Karpas-422 (cell line): ENCODE measurements around the gene CAPN14. TPM values are rescaled to one million over a fixed set of nuclear protein-coding genes. Genes with fewer than 3 reads are reported as not detected.

Experiments
- DNase-seq: peaks from one replicate; pipeline ENCODE4 v3.0.0-alpha.2; 2015
- H2AFZ ChIP-seq: fragments of 200-600 bp; sonication (generic); 2 replicates; pipeline ENCODE4 v1.6.1; 2014; ENCODE audit warnings: antibody characterized with exemption, low read length, mixed read lengths
- H3K27ac ChIP-seq: fragments of 200-600 bp; sonication (generic); 2 replicates; pipeline ENCODE4 v1.5.1; 2014; ENCODE audit warnings: mild to moderate bottlenecking, low read length, moderate library complexity
- H3K27me3 ChIP-seq: fragments of 200-600 bp; sonication (generic); 2 replicates; pipeline ENCODE4 v1.6.1; 2014; ENCODE audit warnings: low read length, mixed read lengths
- H3K36me3 ChIP-seq: fragments of 200-600 bp; sonication (generic); 2 replicates; pipeline ENCODE4 v1.6.1; 2014; ENCODE audit warnings: low read length, mixed read lengths; ENCODE audit not compliant: insufficient read depth
- H3K4me1 ChIP-seq: fragments of 200-600 bp; sonication (generic); 2 replicates; pipeline ENCODE4 v1.6.1; 2014; ENCODE audit warnings: mild to moderate bottlenecking, low read length, mixed read lengths
- H3K4me2 ChIP-seq: fragments of 200-600 bp; sonication (generic); 2 replicates; pipeline ENCODE4 v1.6.1; 2014; ENCODE audit warnings: low read length, low read depth, mild to moderate bottlenecking; ENCODE audit not compliant: poor library complexity, severe bottlenecking
- H3K4me3 ChIP-seq: fragments of 200-600 bp; sonication (generic); 2 replicates; pipeline ENCODE4 v1.5.1; 2014; ENCODE audit warnings: mild to moderate bottlenecking, antibody characterized with exemption, low read length, mixed read lengths
- H3K79me2 ChIP-seq: fragments of 200-600 bp; sonication (generic); 2 replicates; pipeline ENCODE4 v1.6.1; 2014; ENCODE audit warnings: mild to moderate bottlenecking, low read length, mixed read lengths
- H3K9ac ChIP-seq: fragments of 200-600 bp; sonication (generic); 2 replicates; pipeline ENCODE4 v1.6.0; 2014; ENCODE audit warnings: low read length
- H3K9me2 ChIP-seq: fragments of 200-600 bp; sonication (generic), shearing (Covaris generic); replicated peaks from 2 replicates; pipeline ENCODE4 v1.6.0; 2014; ENCODE audit warnings: mild to moderate bottlenecking, low read length, moderate library complexity; ENCODE audit not compliant: insufficient read depth
- H3K9me3 ChIP-seq: fragments of 300-700, 200-600 bp; sonication (generic); 2 replicates; pipeline ENCODE4 v1.6.1; 2014; ENCODE audit warnings: low read length, mixed read lengths
- H4K20me1 ChIP-seq: fragments of 200-600 bp; sonication (generic); 2 replicates; pipeline ENCODE4 v1.6.1; 2014; ENCODE audit warnings: mild to moderate bottlenecking, antibody characterized with exemption, low read length, low read depth; ENCODE audit not compliant: insufficient read depth
- total RNA-seq: library from RNA; depleted of rRNA; stranded (reverse); fragments of >200 nt; shearing (Covaris generic); gene quantifications from 2 replicates; pipeline ENCODE4 v1.2.3, GENCODE V29; 2014; ENCODE audit warnings: low replicate concordance

The CAPN14 gene
- total RNA-seq, 1 experiment from 2014 or later = 2.0 TPM

- H3K36me3 ChIP-seq = no peaks in the 10 kb centered on the region
- peak overlapping the region; percentile 42 for H3K4me2 ChIP-seq
- no peak for DNase-seq
- no peaks in the 10 kb centered on the region for H3K27me3 ChIP-seq
- peak overlapping the region; percentile 34; the same call in 1 of the 2 replicates for H3K9ac ChIP-seq
- H2AFZ ChIP-seq = 0 out of 2 replicates have a peak overlapping the region, but pooled peaks have one; percentile 2
- H3K4me1 ChIP-seq = peaks cover 65% of the 10 kb centered on the region
- H3K79me2 ChIP-seq = no peaks in the 10 kb centered on the region
- H3K9me2 ChIP-seq = no peaks in the 10 kb centered on the region
- H3K4me3 ChIP-seq = no peak overlapping the region
- peak overlapping the region; percentile 57 for H3K27ac ChIP-seq
- no peaks in the 10 kb centered on the region for H3K9me3 ChIP-seq
- no peaks in the 10 kb centered on the region for H4K20me1 ChIP-seq
Observed at GRCh38 chr2:31213601-31214443, 3.5 kb downstream of the CAPN14 start.

- Histone ChIP-seq H3K9ac (no peak overlapping the region), H3K27ac (peak overlapping the region; percentile 57; the same call in 1 of the 2 replicates), H3K4me3 (no peak overlapping the region), H3K79me2 (no peaks in the 10 kb centered on the region), H2AFZ (no peak overlapping the region), H3K9me3 (no peaks in the 10 kb centered on the region), H3K4me1 (peaks cover 70% of the 10 kb centered on the region), H3K9me2 (no peaks in the 10 kb centered on the region), H3K4me2 (no peak overlapping the region), H4K20me1 (no peaks in the 10 kb centered on the region), H3K36me3 (no peaks in the 10 kb centered on the region), H3K27me3 (no peaks in the 10 kb centered on the region)
- peak; percentile 58 for DNase-seq
Observed at GRCh38 chr2:31212659-31213600, 4.4 kb downstream of the CAPN14 start.

GRCh38 chr2:31208240-31208639 lies 9.1 kb downstream of the CAPN14 start:
- peak overlapping the region; percentile 52 for H3K4me3 ChIP-seq
- peak overlapping the region; percentile 13 for H3K9ac ChIP-seq
- peaks cover 49% of the 10 kb centered on the region for H3K4me1 ChIP-seq
- no peaks in the 10 kb centered on the region for H4K20me1 ChIP-seq
- peak overlapping the region; percentile 76 for H3K27ac ChIP-seq
- H3K9me3 ChIP-seq = no peaks in the 10 kb centered on the region
- no peaks in the 10 kb centered on the region for H3K79me2 ChIP-seq
- H2AFZ ChIP-seq = peak overlapping the region; percentile 19
- no peaks in the 10 kb centered on the region for H3K27me3 ChIP-seq
- no peaks in the 10 kb centered on the region for H3K9me2 ChIP-seq
- DNase-seq = peak; percentile 54
- no peaks in the 10 kb centered on the region for H3K36me3 ChIP-seq
- H3K4me2 ChIP-seq = peak overlapping the region; percentile 82

- Histone ChIP-seq H3K79me2 (no peaks in the 10 kb centered on the region), H3K27me3 (no peaks in the 10 kb centered on the region), H3K9me2 (no peaks in the 10 kb centered on the region), H3K4me1 (peaks cover 44% of the 10 kb centered on the region), H3K9me3 (no peaks in the 10 kb centered on the region), H3K9ac (no peak overlapping the region; the same call in 1 of the 2 replicates), H3K4me3 (no peak overlapping the region), H2AFZ (peak overlapping the region; percentile 19; the same call in 1 of the 2 replicates), H3K4me2 (peak overlapping the region; percentile 82), H3K27ac (peak overlapping the region; percentile 76; the same call in 1 of the 2 replicates), H4K20me1 (no peaks in the 10 kb centered on the region), H3K36me3 (no peaks in the 10 kb centered on the region)
- DNase-seq = no peak
Observed at GRCh38 chr2:31207790-31208189, 9.5 kb downstream of the CAPN14 start.

- Histone ChIP-seq H3K9ac (no peak overlapping the region), H3K79me2 (no peaks in the 10 kb centered on the region), H3K36me3 (no peaks in the 10 kb centered on the region), H3K27ac (no peak overlapping the region), H3K9me2 (no peaks in the 10 kb centered on the region), H3K27me3 (no peaks in the 10 kb centered on the region), H3K4me1 (peaks cover 32% of the 10 kb centered on the region), H3K4me2 (no peak overlapping the region), H2AFZ (no peak overlapping the region), H3K4me3 (no peak overlapping the region), H3K9me3 (no peaks in the 10 kb centered on the region), H4K20me1 (no peaks in the 10 kb centered on the region)
- no peak for DNase-seq
Observed at GRCh38 chr2:31205613-31206012, 11.7 kb downstream of the CAPN14 start.

- Histone ChIP-seq H3K4me3 (no peak overlapping the region), H3K36me3 (no peaks in the 10 kb centered on the region)
- DNase-seq = no peak
Observed at GRCh38 chr2:31205186-31205585, 12.1 kb downstream of the CAPN14 start.

GRCh38 chr2:31204783-31205182 lies 12.5 kb downstream of the CAPN14 start:
- Histone ChIP-seq H3K79me2 (no peaks in the 10 kb centered on the region), H3K9me3 (no peaks in the 10 kb centered on the region), H3K27me3 (no peaks in the 10 kb centered on the region), H3K4me1 (peaks cover 29% of the 10 kb centered on the region), H3K9me2 (no peaks in the 10 kb centered on the region), H2AFZ (no peak overlapping the region), H4K20me1 (no peaks in the 10 kb centered on the region), H3K4me2 (no peak overlapping the region), H3K4me3 (no peak overlapping the region), H3K27ac (no peak overlapping the region), H3K9ac (no peak overlapping the region), H3K36me3 (no peaks in the 10 kb centered on the region)
- DNase-seq = no peak

More at GRCh38 chr2:31205186-31205585, 12.1 kb downstream of the CAPN14 start:
- Histone ChIP-seq H3K4me1 (peaks cover 32% of the 10 kb centered on the region), H4K20me1 (no peaks in the 10 kb centered on the region), H2AFZ (no peak overlapping the region), H3K79me2 (no peaks in the 10 kb centered on the region), H3K9me2 (no peaks in the 10 kb centered on the region), H3K4me2 (no peak overlapping the region), H3K9ac (no peak overlapping the region), H3K27ac (no peak overlapping the region), H3K27me3 (no peaks in the 10 kb centered on the region), H3K9me3 (no peaks in the 10 kb centered on the region)

- Histone ChIP-seq H3K4me1 (peaks cover 21% of the 10 kb centered on the region), H3K27ac (no peak overlapping the region), H3K36me3 (no peaks in the 10 kb centered on the region), H3K79me2 (no peaks in the 10 kb centered on the region), H4K20me1 (no peaks in the 10 kb centered on the region), H3K9ac (no peak overlapping the region), H2AFZ (no peak overlapping the region), H3K27me3 (no peaks in the 10 kb centered on the region), H3K4me2 (no peak overlapping the region), H3K4me3 (no peak overlapping the region), H3K9me2 (no peaks in the 10 kb centered on the region), H3K9me3 (no peaks in the 10 kb centered on the region)
- no peak for DNase-seq
Observed at GRCh38 chr2:31203916-31204315, 13.4 kb downstream of the CAPN14 start.
